KMS-11 (cell line): ENCODE data around the gene CLRN1.

Experiments used
- H2AFZ ChIP-seq: fragments of 200-600 bp; sonication (generic); 2 replicates; pipeline ENCODE4 v1.6.1; 2016; ENCODE audit warnings: antibody characterized with exemption, mixed run types, low read depth
- H3K27ac ChIP-seq: fragments of 200-600 bp; sonication (generic); 2 replicates; pipeline ENCODE4 v1.6.1; 2016; ENCODE audit warnings: mild to moderate bottlenecking, mixed run types
- H3K27me3 ChIP-seq: fragments of 200-600 bp; sonication (generic); 2 replicates; pipeline ENCODE4 v1.6.1; 2017; ENCODE audit warnings: mild to moderate bottlenecking, low read depth, mixed run types, moderate library complexity; ENCODE audit not compliant: insufficient read depth
- H3K36me3 ChIP-seq: fragments of 200-600 bp; sonication (generic); 2 replicates; pipeline ENCODE4 v1.6.1; 2017; ENCODE audit warnings: mild to moderate bottlenecking, mixed run types; ENCODE audit not compliant: insufficient read depth
- H3K4me1 ChIP-seq: fragments of 200-600 bp; sonication (generic); 2 replicates; pipeline ENCODE4 v1.6.1; 2016; ENCODE audit warnings: mild to moderate bottlenecking, low read depth, mixed run types; ENCODE audit not compliant: poor library complexity, severe bottlenecking
- H3K4me2 ChIP-seq: fragments of 200-600 bp; sonication (generic); 2 replicates; pipeline ENCODE4 v1.7.0; 2016; ENCODE audit warnings: mild to moderate bottlenecking, mixed run types
- H3K4me3 ChIP-seq: fragments of 200-600 bp; sonication (generic); IDR thresholded peaks from 2 replicates; pipeline ENCODE4 v1.6.1; 2017; ENCODE audit warnings: low read depth, low read length, mixed read lengths; ENCODE audit not compliant: insufficient read depth
- H3K79me2 ChIP-seq: fragments of 200-600 bp; sonication (generic); 2 replicates; pipeline ENCODE4 v1.6.1; 2016; ENCODE audit warnings: low read depth, mixed run types; ENCODE audit not compliant: insufficient read depth
- H3K9ac ChIP-seq: fragments of 200-600 bp; sonication (generic); 2 replicates; pipeline ENCODE4 v1.6.1; 2016; ENCODE audit warnings: mild to moderate bottlenecking, mixed run types
- H4K20me1 ChIP-seq: fragments of 200-600 bp; sonication (generic); 2 replicates; pipeline ENCODE4 v1.6.1; 2016; ENCODE audit warnings: mild to moderate bottlenecking, mixed run types; ENCODE audit not compliant: insufficient read depth
- TF ChIP-seq, protein P1 (sequence below): fragments of 200-600 bp; sonication (generic); conservative IDR thresholded peaks from 2 replicates; pipeline ENCODE4 v1.6.1; 2017; ENCODE audit warnings: low read depth, mild to moderate bottlenecking, antibody characterized with exemption, low read length, moderate library complexity, mixed read lengths

The CLRN1 gene

DNA sequence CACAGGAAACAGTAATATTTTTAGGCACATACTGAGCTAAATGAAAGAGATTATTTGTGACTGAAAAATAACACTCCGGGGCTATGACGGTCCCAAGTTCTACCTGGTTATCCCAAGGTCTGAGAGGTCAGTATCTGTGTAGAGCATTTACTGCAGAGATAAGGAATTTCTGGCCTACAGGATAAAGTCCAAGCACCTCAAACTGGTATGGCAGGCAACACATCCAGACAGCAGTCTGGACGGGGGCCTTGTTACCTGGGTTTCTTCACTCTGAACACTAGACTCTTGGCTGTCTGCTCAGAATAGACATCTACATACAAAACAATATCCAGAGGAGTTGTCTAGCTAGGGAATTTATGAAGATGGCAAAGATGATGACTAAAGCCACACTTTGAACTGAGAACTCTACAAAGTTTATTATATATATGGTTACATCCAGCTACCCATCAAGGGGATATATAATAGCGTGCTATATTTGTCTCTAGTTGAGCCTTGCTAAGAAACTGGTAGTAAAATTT, 42.0 kb upstream of the CLRN1 start:
- H3K36me3 ChIP-seq = no peaks in the 10 kb centered on the region
- H2AFZ ChIP-seq = no peak overlapping the region
- no peak overlapping the region for H3K9ac ChIP-seq
- no peaks in the 10 kb centered on the region for H4K20me1 ChIP-seq
- H3K27ac ChIP-seq = no peak overlapping the region
- no peaks in the 10 kb centered on the region for H3K4me1 ChIP-seq
- H3K4me3 ChIP-seq = no peak overlapping the region
- no peaks in the 10 kb centered on the region for H3K79me2 ChIP-seq
- H3K4me2 ChIP-seq = no peak overlapping the region
- TF ChIP-seq, protein P1, sequence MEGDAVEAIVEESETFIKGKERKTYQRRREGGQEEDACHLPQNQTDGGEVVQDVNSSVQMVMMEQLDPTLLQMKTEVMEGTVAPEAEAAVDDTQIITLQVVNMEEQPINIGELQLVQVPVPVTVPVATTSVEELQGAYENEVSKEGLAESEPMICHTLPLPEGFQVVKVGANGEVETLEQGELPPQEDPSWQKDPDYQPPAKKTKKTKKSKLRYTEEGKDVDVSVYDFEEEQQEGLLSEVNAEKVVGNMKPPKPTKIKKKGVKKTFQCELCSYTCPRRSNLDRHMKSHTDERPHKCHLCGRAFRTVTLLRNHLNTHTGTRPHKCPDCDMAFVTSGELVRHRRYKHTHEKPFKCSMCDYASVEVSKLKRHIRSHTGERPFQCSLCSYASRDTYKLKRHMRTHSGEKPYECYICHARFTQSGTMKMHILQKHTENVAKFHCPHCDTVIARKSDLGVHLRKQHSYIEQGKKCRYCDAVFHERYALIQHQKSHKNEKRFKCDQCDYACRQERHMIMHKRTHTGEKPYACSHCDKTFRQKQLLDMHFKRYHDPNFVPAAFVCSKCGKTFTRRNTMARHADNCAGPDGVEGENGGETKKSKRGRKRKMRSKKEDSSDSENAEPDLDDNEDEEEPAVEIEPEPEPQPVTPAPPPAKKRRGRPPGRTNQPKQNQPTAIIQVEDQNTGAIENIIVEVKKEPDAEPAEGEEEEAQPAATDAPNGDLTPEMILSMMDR = no peak
- H3K27me3 ChIP-seq = no peaks in the 10 kb centered on the region

DNA sequence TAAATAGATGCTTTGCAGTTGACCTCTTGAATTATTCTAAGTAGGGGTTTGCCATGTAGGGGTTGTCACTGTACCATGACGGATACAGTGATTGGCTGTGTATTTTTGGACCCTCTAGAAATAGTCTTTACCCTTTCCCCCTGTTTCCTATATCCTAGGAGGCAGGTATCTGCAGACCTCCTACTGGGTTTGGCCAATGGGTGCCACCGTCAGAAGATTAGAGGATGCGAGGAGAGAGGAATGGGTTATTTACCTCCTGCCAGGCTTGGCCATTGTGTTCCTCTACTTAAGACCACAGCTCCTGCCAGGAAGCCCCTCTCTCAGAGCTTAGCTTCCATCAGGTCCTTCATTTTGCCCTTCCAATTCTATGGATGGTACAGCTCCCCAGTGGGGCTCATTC, 40.2 kb upstream of the CLRN1 start:
- Histone ChIP-seq H3K79me2 (no peaks in the 10 kb centered on the region), H3K27me3 (no peaks in the 10 kb centered on the region), H4K20me1 (no peaks in the 10 kb centered on the region), H2AFZ (no peak overlapping the region), H3K4me3 (no peak overlapping the region), H3K4me1 (no peaks in the 10 kb centered on the region), H3K36me3 (no peaks in the 10 kb centered on the region), H3K27ac (no peak overlapping the region), H3K4me2 (no peak overlapping the region), H3K9ac (no peak overlapping the region)
- TF ChIP-seq, protein P1 = no peak

DNA sequence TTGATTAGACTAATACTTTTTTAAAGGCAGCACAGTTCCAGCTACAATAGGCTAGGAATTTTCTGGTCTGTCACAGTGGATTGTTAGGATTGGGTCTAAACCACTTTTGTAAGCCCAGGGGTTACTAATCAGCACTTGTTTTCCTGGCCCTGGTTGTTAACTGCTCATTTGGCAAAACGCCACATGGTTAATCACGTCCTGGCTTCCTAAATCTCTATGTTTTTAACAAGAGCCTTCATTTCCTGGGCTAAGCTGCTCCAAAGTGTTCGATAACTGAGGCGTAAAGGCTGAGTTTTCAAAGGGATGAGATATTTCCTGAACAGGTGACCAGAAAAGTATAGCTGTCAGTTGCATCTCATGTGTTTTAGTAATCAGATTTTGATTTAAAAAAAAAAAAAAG, 38.9 kb upstream of the CLRN1 start:
- Histone ChIP-seq H3K4me3 (no peak overlapping the region), H3K9ac (no peak overlapping the region), H3K4me1 (no peaks in the 10 kb centered on the region), H4K20me1 (no peaks in the 10 kb centered on the region), H3K4me2 (no peak overlapping the region), H3K36me3 (no peaks in the 10 kb centered on the region), H3K79me2 (no peaks in the 10 kb centered on the region), H3K27me3 (no peaks in the 10 kb centered on the region), H2AFZ (no peak overlapping the region), H3K27ac (no peak overlapping the region)
- TF ChIP-seq, protein P1 = no peak

DNA sequence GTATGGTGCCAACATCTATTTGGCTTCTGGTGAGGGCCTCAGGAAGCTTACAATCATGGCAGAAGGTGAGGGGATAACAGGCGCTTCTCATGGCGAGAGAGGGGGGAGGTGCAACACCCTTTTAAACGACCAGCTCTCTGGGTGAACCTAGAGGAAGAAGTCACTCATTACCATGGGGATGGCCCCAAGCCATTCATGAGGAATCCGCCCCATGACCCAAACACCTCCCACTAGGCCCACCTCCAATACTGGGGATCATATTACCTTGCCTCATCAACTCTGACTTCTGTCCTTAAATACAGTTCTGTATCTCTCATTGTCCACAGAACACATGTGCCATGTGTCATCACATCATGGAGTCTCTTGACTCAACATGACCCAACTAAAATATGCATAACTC, 37.5 kb upstream of the CLRN1 start:
- Histone ChIP-seq H3K4me2 (no peak overlapping the region), H3K4me3 (no peak overlapping the region), H3K36me3 (no peaks in the 10 kb centered on the region), H3K27ac (no peak overlapping the region), H2AFZ (no peak overlapping the region), H4K20me1 (no peaks in the 10 kb centered on the region), H3K9ac (no peak overlapping the region), H3K27me3 (no peaks in the 10 kb centered on the region), H3K4me1 (no peaks in the 10 kb centered on the region), H3K79me2 (no peaks in the 10 kb centered on the region)
- TF ChIP-seq, protein P1 = no peak
